Stimulated activated CD8-positive, alpha-beta memory T cell treated with anti-CD3 and anti-CD28 coated beads, Interleukin-7, amount 100 ng/mL, for 4 hours (primary cell): ENCODE data around the gene CACNA1C.

ENCODE experiments used
- DNase-seq, 2 donors: peaks; one replicate each; pipeline ENCODE4 v3.0.0-alpha.2; 2020; ENCODE audit warnings: low read depth in 2 of 2

Gene CACNA1C

DNA sequence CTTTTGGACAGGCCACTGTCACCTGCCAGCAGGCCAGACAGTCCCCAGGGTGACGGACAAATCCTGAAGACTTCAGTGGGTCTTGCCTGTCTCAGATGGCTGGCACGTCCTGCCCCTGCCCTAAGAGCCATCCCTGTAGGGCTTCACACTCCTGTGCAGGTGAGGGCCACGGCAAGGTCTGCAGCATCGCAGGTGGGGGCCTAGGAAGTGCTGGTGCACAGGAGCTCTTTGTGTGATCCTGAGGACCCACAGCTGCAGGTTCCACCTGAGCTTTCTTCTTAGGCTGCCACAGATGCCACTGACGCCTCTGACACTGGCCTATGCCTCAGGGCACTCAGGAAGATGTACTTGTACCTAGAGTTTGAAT is 633.5 kb downstream of the CACNA1C start:
- DNase-seq = no peak

GRCh38 chr12:2687058-2687457 is 634.3 kb downstream of the CACNA1C start:
- no peak for DNase-seq

DNA sequence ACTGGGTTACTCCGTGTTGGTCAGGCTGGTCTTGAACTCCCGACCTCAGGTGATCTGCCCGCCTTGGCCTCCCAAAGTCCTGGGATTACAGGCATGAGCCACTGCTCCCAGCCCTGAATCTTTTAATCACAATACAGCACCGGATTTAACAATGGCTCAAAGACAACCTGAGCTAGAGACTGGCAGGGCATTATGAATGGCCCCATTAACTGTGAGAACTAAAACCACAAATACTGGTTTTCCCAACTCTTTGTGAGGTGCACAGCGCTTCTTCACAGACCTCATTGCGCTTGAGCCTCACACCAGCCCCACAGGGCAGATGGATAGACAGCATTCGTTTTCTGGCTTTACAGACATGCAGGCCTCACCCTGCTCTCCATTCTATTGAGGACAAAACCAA is 634.9 kb downstream of the CACNA1C start:
- DNase-seq = no peak

DNA sequence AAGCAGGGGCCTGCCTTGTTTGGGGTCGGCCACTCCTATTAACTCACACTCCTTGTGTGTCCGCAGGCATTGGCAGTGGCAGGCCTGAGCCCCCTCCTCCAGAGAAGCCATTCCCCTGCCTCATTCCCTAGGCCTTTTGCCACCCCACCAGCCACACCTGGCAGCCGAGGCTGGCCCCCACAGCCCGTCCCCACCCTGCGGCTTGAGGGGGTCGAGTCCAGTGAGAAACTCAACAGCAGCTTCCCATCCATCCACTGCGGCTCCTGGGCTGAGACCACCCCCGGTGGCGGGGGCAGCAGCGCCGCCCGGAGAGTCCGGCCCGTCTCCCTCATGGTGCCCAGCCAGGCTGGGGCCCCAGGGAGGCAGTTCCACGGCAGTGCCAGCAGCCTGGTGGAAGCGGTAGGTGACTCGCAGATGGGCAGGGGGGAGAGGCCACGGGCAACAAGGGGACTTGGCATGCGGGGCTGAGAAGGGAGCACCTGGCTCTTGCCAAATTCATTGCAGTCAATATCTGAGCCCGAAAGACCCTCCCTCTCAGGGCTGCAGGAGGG is 635.7 kb downstream of the CACNA1C start:
- no peak for DNase-seq

- DNase-seq = no peak
These were observed 636.6 kb downstream of the CACNA1C start for GRCh38 chr12:2689393-2689792.

- DNase-seq = no peak
These were observed 637.1 kb downstream of the CACNA1C start for GRCh38 chr12:2689879-2690278.

GRCh38 chr12:2690348-2691005 is 637.7 kb downstream of the CACNA1C start:
- no peak for DNase-seq

- peak; percentile 38 to 61 for DNase-seq
These were observed 638.2 kb downstream of the CACNA1C start for GRCh38 chr12:2691006-2691344.

GRCh38 chr12:2691345-2692071 is 638.7 kb downstream of the CACNA1C start:
- peak; percentile 12 to 39 for DNase-seq

DNA sequence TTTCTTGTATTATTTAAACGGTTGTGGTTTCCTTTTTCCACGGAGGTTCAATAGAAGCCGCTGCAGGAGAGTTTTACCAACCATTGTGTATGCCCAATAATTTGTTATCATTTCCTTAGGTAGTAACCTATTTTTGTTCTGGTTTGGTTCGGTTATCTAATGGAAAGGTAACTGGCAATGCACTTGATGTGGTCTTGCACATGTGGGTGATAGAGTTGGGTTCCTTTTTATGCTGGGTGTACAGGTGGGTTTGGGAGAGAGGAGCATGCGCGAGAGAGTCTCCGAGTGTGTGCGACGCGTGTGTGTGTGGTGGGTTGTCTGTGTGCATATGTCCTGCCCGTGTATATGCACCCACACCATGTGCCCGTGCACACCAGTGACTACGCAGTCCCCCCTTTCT is 639.3 kb downstream of the CACNA1C start:
- no peak for DNase-seq

- no peak for DNase-seq
These were observed 640.6 kb downstream of the CACNA1C start for GRCh38 chr12:2693244-2693860.

GRCh38 chr12:2693980-2694610 is 641.3 kb downstream of the CACNA1C start:
- DNase-seq = no peak

GRCh38 chr12:2696136-2696535 is 643.3 kb downstream of the CACNA1C start:
- no peak for DNase-seq

DNA sequence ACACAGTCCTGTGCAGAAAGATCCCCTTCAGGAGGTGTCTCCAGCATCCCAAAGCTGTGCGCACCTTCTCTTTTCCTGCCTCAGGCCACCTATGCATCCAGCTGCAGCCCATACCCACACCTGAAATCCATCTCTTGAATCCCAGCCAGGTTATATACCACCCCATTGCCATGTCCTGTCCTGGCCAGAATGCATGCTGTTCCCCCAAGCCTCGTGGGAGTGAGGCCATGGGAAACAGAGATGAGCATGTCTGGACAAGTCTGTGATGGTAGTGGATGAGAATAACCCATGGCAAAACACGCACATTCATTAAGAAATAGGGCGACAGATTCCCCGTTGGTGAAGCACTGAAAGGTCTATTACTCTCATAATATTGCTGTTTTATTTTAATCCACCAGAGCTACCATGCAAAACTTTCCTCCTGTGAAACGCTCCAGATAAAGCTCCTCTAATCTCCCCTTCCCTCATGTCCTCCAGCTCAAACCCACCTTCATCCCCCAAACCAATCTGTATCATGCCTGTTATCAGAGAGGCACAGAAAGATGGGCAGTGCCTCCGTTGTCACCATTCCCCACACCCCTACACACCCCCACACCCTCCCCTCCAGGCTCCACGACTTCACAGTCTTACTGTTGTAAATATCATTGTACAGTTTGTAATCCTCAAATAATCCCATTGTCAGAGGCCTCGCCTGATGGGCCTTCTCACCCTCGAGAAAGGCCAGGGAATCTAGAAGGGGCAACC is 644.4 kb downstream of the CACNA1C start:
- DNase-seq = no peak

DNA sequence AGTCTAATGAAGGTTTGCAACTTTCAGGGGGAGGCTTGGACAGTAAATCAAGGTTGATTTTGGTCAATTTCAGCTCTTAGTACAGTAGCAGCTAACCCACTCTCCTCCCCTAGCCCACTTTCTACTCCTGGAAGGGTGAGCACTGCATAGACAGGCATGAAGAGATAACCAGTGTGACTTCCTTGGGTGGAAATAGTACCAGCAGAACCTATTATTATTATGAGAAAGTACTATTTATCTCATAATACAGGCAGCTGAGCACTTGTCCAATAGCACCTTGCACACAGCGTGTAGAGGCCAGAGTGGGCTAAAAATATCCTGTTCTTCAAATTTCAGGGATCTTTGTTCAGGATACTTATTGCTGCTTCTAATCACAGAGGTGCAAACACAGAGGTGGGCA is 645.8 kb downstream of the CACNA1C start:
- DNase-seq = no peak

GRCh38 chr12:2710701-2711100 is 657.9 kb downstream of the CACNA1C start:
- no peak for DNase-seq

GRCh38 chr12:2719392-2719791 is 666.6 kb downstream of the CACNA1C start:
- no peak for DNase-seq

- no peak for DNase-seq
These were observed 670.0 kb downstream of the CACNA1C start for GRCh38 chr12:2722806-2723205.

- no peak for DNase-seq
These were observed 679.5 kb downstream of the CACNA1C start for GRCh38 chr12:2732290-2732689.

- no peak for DNase-seq
These were observed 680.9 kb downstream of the CACNA1C start for GRCh38 chr12:2733493-2734355.

DNA sequence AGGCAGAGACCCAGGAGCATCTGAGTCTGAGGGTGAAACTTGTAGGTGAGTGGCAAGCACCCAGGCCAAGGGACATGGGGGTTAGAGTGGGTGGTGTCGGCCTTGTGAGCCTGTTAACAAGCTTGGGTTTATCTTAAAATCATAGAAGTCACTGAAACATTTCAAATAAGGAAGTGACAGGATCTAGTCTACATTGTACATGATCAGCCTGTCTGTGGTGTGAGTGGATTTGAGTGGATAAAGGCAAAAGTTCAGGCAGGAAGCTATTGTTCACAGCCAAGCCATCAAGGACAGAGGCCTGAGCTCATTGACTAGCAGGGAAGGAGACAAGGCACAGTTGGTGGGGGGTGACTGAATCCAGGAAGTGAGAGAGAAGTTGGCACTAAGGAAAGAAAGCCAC is 682.6 kb downstream of the CACNA1C start:
- DNase-seq = no peak
